Fibroblast of lung (primary cell): ENCODE results near the gene CSNK1G2. TPM values are rescaled to one million over a fixed set of nuclear protein-coding genes. Genes with fewer than 3 reads are reported as not detected.

Experiments used
- DNase-seq, 2 donors: peaks; one replicate each; pipeline versions ENCODE4 v3.0.0 to v3.0.0-alpha.2; 2010; ENCODE audit warnings: low read depth in 2 of 2
- H2AFZ ChIP-seq: 2 replicates; pipeline ENCODE4 v1.5.1; 2012; ENCODE audit warnings: low read length, control low read depth, inconsistent platforms
- H3K27ac ChIP-seq: 2 replicates; pipeline ENCODE4 v1.5.1; 2011; ENCODE audit warnings: low read length, control low read depth; ENCODE audit not compliant: insufficient read depth
- H3K27me3 ChIP-seq: 2 replicates; pipeline ENCODE4 v1.5.1; 2011; ENCODE audit warnings: mild to moderate bottlenecking, low read length; ENCODE audit not compliant: control insufficient read depth, insufficient read depth
- H3K36me3 ChIP-seq: 2 replicates; pipeline ENCODE4 v1.5.1; 2011; ENCODE audit warnings: low read length; ENCODE audit not compliant: control insufficient read depth, insufficient read depth
- H3K4me1 ChIP-seq: 2 replicates; pipeline ENCODE4 v1.5.1; 2011; ENCODE audit warnings: low read length; ENCODE audit not compliant: control insufficient read depth, insufficient read depth; ENCODE audit errors: extremely low read depth
- H3K4me2 ChIP-seq: 2 replicates; pipeline ENCODE4 v1.5.1; 2011; ENCODE audit warnings: low read length, control low read depth; ENCODE audit not compliant: insufficient read depth; ENCODE audit errors: extremely low read depth
- H3K4me3 ChIP-seq, 4 experiments: fragments of 200-600 bp in 1 of 4; sonication (generic) in 1 of 4; replicated peaks in 1 of 4; 2 replicates each; pipeline ENCODE4 v1.5.1; 2011 to 2016; ENCODE audit warnings: low read length in 4 of 4, low read depth in 3 of 4, mild to moderate bottlenecking in 3 of 4, control low read depth in 2 of 4, inconsistent platforms in 1 of 4, mixed read lengths in 1 of 4; ENCODE audit not compliant: insufficient read depth in 1 of 4; ENCODE audit errors: control extremely low read depth in 1 of 4
- H3K79me2 ChIP-seq: 2 replicates; pipeline ENCODE4 v1.5.1; 2012; ENCODE audit warnings: mild to moderate bottlenecking, low read length, inconsistent platforms; ENCODE audit not compliant: control insufficient read depth, insufficient read depth
- H3K9ac ChIP-seq: 2 replicates; pipeline ENCODE4 v1.5.1; 2011; ENCODE audit warnings: mild to moderate bottlenecking, low read length, control low read depth; ENCODE audit not compliant: insufficient read depth
- H3K9me3 ChIP-seq: 2 replicates; pipeline ENCODE4 v1.5.1; 2012; ENCODE audit warnings: low read depth, low read length; ENCODE audit not compliant: control insufficient read depth, insufficient read depth
- H4K20me1 ChIP-seq: 2 replicates; pipeline ENCODE4 v1.5.1; 2011; ENCODE audit warnings: low read length; ENCODE audit not compliant: control insufficient read depth, insufficient read depth; ENCODE audit errors: extremely low read depth
- CTCF ChIP-seq, 2 donors: IDR thresholded peaks in 1 of 2; conservative IDR thresholded peaks in 1 of 2; 1 replicate in 1 of 2; 2 replicates in 1 of 2; pipeline ENCODE4 v1.5.1; 2011 to 2012; ENCODE audit warnings: low read length in 2 of 2, control low read depth in 1 of 2, inconsistent platforms in 1 of 2, low read depth in 1 of 2, mild to moderate bottlenecking in 1 of 2
- EZH2 ChIP-seq: IDR thresholded peaks from 2 replicates; pipeline ENCODE4 v1.5.1; 2012; ENCODE audit warnings: low read length, control low read depth, mild to moderate bottlenecking; ENCODE audit errors: missing control alignments
- polyA plus RNA-seq, 2 donors: library from polyadenylated mRNA; depleted of rRNA in 1 of 2; stranded (reverse) in 1 of 2; unstranded in 1 of 2; fragments of >200 nt; gene quantifications; 2 replicates each; pipeline ENCODE4 v1.2.1, GENCODE V29; 2011 to 2012; ENCODE audit warnings: missing spikeins in 1 of 2
- total RNA-seq: library from RNA; depleted of rRNA; stranded (reverse); fragments of >200 nt; gene quantifications from 2 replicates; pipeline ENCODE4 v1.2.1, GENCODE V29; 2014

CSNK1G2 gene
- total and polyA plus RNA-seq, 2 donors (not counting 1 experiment from before 2014, with no cell fraction given) = 21.2 to 58.6 TPM

GRCh38 chr19:1985588-1986356 lies 44.8 kb downstream of the CSNK1G2 start:
- peaks cover 45% of the 10 kb centered on the region for H3K36me3 ChIP-seq
- no peaks in the 10 kb centered on the region for H3K4me1 ChIP-seq
- H3K79me2 ChIP-seq = no peaks in the 10 kb centered on the region
- H3K9ac ChIP-seq = no peak overlapping the region
- no peak overlapping the region for H3K27ac ChIP-seq
- H4K20me1 ChIP-seq = no peaks in the 10 kb centered on the region
- H3K4me2 ChIP-seq = no peak overlapping the region
- no peaks in the 10 kb centered on the region for H3K9me3 ChIP-seq
- H2AFZ ChIP-seq = no peak overlapping the region
- no peak overlapping the region for H3K4me3 ChIP-seq
- TF ChIP-seq CTCF (conservative IDR thresholded peaks at IDR 0.05 in 1 of 2, IDR thresholded peaks at IDR 0.05 in 1 of 2; ENCODE audit: low read depth in 1 of 2, low read length in 2 of 2) (no peak), EZH2 (no peak)
- H3K27me3 ChIP-seq = no peaks in the 10 kb centered on the region
- DNase-seq = no peak

DNA sequence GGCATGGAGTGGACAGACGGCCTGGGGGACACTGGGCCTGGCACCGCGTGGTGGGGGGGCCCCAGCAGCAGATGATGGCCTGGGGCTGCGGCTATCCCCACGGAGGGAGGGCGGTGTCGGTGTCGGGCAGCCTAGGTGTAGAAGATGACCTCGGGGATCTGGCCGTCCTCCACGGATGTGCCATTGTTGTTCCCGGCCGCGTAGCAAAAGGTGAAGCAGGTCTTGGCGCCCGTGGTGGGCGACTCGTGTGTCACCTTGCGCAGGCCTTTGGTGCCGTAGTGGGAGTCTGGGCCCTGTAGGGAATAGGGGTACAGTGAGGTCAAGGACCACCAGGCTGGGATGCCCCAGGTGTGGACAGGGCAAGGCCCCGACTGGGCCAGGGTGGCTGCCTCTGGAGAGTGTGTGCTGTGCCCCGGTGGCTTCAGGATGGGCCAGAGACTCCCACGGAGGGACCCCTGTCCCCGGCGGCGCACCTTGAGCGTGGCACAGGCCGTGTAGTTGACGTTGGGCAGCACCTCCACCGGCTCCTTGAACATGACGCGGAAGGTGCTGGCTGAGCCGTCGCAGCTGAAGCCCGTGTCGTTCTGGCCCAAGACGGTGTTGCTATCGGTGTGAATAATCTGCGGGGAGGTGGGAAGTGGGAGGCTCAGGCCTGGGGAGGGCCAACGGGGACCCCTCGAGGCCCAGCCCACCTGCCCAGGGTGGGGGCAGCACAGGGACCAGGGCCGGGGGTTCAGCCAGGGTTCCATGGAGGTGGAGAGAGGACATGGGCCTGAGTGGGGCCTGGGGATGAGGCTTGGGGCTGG lies 45.6 kb downstream of the CSNK1G2 start:
- H3K4me2 ChIP-seq = no peak overlapping the region
- no peaks in the 10 kb centered on the region for H4K20me1 ChIP-seq
- no peaks in the 10 kb centered on the region for H3K27me3 ChIP-seq
- H3K79me2 ChIP-seq = no peaks in the 10 kb centered on the region
- DNase-seq = no peak
- no peak overlapping the region for H3K4me3 ChIP-seq
- peaks cover 44% of the 10 kb centered on the region for H3K36me3 ChIP-seq
- no peak overlapping the region for H3K9ac ChIP-seq
- H3K4me1 ChIP-seq = no peaks in the 10 kb centered on the region
- TF ChIP-seq EZH2 (no peak), CTCF (conservative IDR thresholded peaks at IDR 0.05 in 1 of 2, IDR thresholded peaks at IDR 0.05 in 1 of 2; ENCODE audit: low read depth in 1 of 2, low read length in 2 of 2) (no peak)
- H2AFZ ChIP-seq = no peak overlapping the region
- H3K27ac ChIP-seq = no peak overlapping the region
- no peaks in the 10 kb centered on the region for H3K9me3 ChIP-seq
